ENCODE results near the gene AHDC1.

AHDC1 gene

GRCh38 chr1:27596261-27596660, 7.7 kb downstream of the AHDC1 start:
- Histone ChIP-seq H3K36me3 (ENCODE audit: insufficient read depth, low read length) (no peaks in the 10 kb centered on the region), H3K27me3 (ENCODE audit: insufficient read depth, low read length) (no peaks in the 10 kb centered on the region), H3K79me2 (ENCODE audit: control insufficient read depth, insufficient read depth, low read length, unreplicated experiment) (peaks cover 97% of the 10 kb centered on the region), H3K4me1 (ENCODE audit: control insufficient read depth, insufficient read depth, low read length, unreplicated experiment) (peaks cover 71% of the 10 kb centered on the region), H3K27ac (ENCODE audit: low read depth, low read length) (no peak overlapping the region), H2AFZ (ENCODE audit: low read length, unreplicated experiment) (no peak overlapping the region), H3K4me3 (ENCODE audit: low read depth, low read length) (no peak overlapping the region)

- Histone ChIP-seq H3K4me1 (ENCODE audit: control insufficient read depth, insufficient read depth, low read length, unreplicated experiment) (peaks cover 71% of the 10 kb centered on the region), H3K79me2 (ENCODE audit: control insufficient read depth, insufficient read depth, low read length, unreplicated experiment) (peaks cover 94% of the 10 kb centered on the region), H3K27ac (ENCODE audit: low read depth, low read length) (no peak overlapping the region), H3K36me3 (ENCODE audit: insufficient read depth, low read length) (no peaks in the 10 kb centered on the region), H3K27me3 (ENCODE audit: insufficient read depth, low read length) (no peaks in the 10 kb centered on the region), H3K4me3 (ENCODE audit: low read depth, low read length) (no peak overlapping the region), H2AFZ (ENCODE audit: low read length, unreplicated experiment) (no peak overlapping the region)
These were observed 8.3 kb downstream of the AHDC1 start for GRCh38 chr1:27595597-27595996.

GRCh38 chr1:27594564-27595510, 9.1 kb downstream of the AHDC1 start:
- Histone ChIP-seq H3K4me1 (ENCODE audit: control insufficient read depth, insufficient read depth, low read length, unreplicated experiment) (peaks cover 70% of the 10 kb centered on the region), H3K36me3 (ENCODE audit: insufficient read depth, low read length) (no peaks in the 10 kb centered on the region), H3K27ac (ENCODE audit: low read depth, low read length) (no peak overlapping the region), H3K79me2 (ENCODE audit: control insufficient read depth, insufficient read depth, low read length, unreplicated experiment) (peaks cover 90% of the 10 kb centered on the region), H3K27me3 (ENCODE audit: insufficient read depth, low read length) (no peaks in the 10 kb centered on the region), H3K4me3 (ENCODE audit: low read depth, low read length) (no peak overlapping the region), H2AFZ (ENCODE audit: low read length, unreplicated experiment) (no peak overlapping the region)

GRCh38 chr1:27593678-27594563, 10.0 kb downstream of the AHDC1 start:
- H3K36me3 ChIP-seq (ENCODE audit: insufficient read depth, low read length), result no peaks in the 10 kb centered on the region
- H2AFZ ChIP-seq (ENCODE audit: low read length, unreplicated experiment), result no peak overlapping the region
- H3K4me1 ChIP-seq (ENCODE audit: control insufficient read depth, insufficient read depth, low read length, unreplicated experiment), result peaks cover 70% of the 10 kb centered on the region
- no peak overlapping the region for H3K27ac ChIP-seq (ENCODE audit: low read depth, low read length)
- peaks cover 87% of the 10 kb centered on the region for H3K79me2 ChIP-seq (ENCODE audit: control insufficient read depth, insufficient read depth, low read length, unreplicated experiment)
- no peak overlapping the region for H3K4me3 ChIP-seq (ENCODE audit: low read depth, low read length)
- no peaks in the 10 kb centered on the region for H3K27me3 ChIP-seq (ENCODE audit: insufficient read depth, low read length)

GRCh38 chr1:27592931-27593677, 10.8 kb downstream of the AHDC1 start:
- no peak overlapping the region for H2AFZ ChIP-seq (ENCODE audit: low read length, unreplicated experiment)
- peaks cover 87% of the 10 kb centered on the region for H3K79me2 ChIP-seq (ENCODE audit: control insufficient read depth, insufficient read depth, low read length, unreplicated experiment)
- H3K36me3 ChIP-seq (ENCODE audit: insufficient read depth, low read length), result no peaks in the 10 kb centered on the region
- H3K27ac ChIP-seq (ENCODE audit: low read depth, low read length), result no peak overlapping the region
- H3K27me3 ChIP-seq (ENCODE audit: insufficient read depth, low read length), result no peaks in the 10 kb centered on the region
- H3K4me3 ChIP-seq (ENCODE audit: low read depth, low read length), result no peak overlapping the region
- peaks cover 69% of the 10 kb centered on the region for H3K4me1 ChIP-seq (ENCODE audit: control insufficient read depth, insufficient read depth, low read length, unreplicated experiment)

- Histone ChIP-seq H3K4me3 (ENCODE audit: low read depth, low read length) (no peak overlapping the region), H3K27me3 (ENCODE audit: insufficient read depth, low read length) (no peaks in the 10 kb centered on the region), H2AFZ (ENCODE audit: low read length, unreplicated experiment) (no peak overlapping the region), H3K36me3 (ENCODE audit: insufficient read depth, low read length) (no peaks in the 10 kb centered on the region), H3K27ac (ENCODE audit: low read depth, low read length) (no peak overlapping the region), H3K79me2 (ENCODE audit: control insufficient read depth, insufficient read depth, low read length, unreplicated experiment) (peaks cover 86% of the 10 kb centered on the region), H3K4me1 (ENCODE audit: control insufficient read depth, insufficient read depth, low read length, unreplicated experiment) (peaks cover 65% of the 10 kb centered on the region)
These were observed 11.6 kb downstream of the AHDC1 start for GRCh38 chr1:27592232-27592930.

GRCh38 chr1:27591622-27592021, 12.3 kb downstream of the AHDC1 start:
- Histone ChIP-seq H3K27ac (ENCODE audit: low read depth, low read length) (peak overlapping the region; percentile 6; the same call in 1 of the 2 replicates), H3K4me1 (ENCODE audit: control insufficient read depth, insufficient read depth, low read length, unreplicated experiment) (peaks cover 63% of the 10 kb centered on the region), H3K27me3 (ENCODE audit: insufficient read depth, low read length) (no peaks in the 10 kb centered on the region), H3K36me3 (ENCODE audit: insufficient read depth, low read length) (no peaks in the 10 kb centered on the region), H3K79me2 (ENCODE audit: control insufficient read depth, insufficient read depth, low read length, unreplicated experiment) (peaks cover 86% of the 10 kb centered on the region), H2AFZ (ENCODE audit: low read length, unreplicated experiment) (no peak overlapping the region), H3K4me3 (ENCODE audit: low read depth, low read length) (no peak overlapping the region)

- Histone ChIP-seq H3K36me3 (ENCODE audit: insufficient read depth, low read length) (no peaks in the 10 kb centered on the region), H3K4me3 (ENCODE audit: low read depth, low read length) (no peak overlapping the region), H3K79me2 (ENCODE audit: control insufficient read depth, insufficient read depth, low read length, unreplicated experiment) (peaks cover 86% of the 10 kb centered on the region), H3K27me3 (ENCODE audit: insufficient read depth, low read length) (no peaks in the 10 kb centered on the region), H3K27ac (ENCODE audit: low read depth, low read length) (peak overlapping the region; percentile 6; the same call in 1 of the 2 replicates), H3K4me1 (ENCODE audit: control insufficient read depth, insufficient read depth, low read length, unreplicated experiment) (peaks cover 57% of the 10 kb centered on the region), H2AFZ (ENCODE audit: low read length, unreplicated experiment) (no peak overlapping the region)
These were observed 12.9 kb downstream of the AHDC1 start for GRCh38 chr1:27590917-27591508.

GRCh38 chr1:27589841-27590426, 14.0 kb downstream of the AHDC1 start:
- peak overlapping the region; percentile 37; the same call in 1 of the 2 replicates for H3K27ac ChIP-seq (ENCODE audit: low read depth, low read length)
- no peaks in the 10 kb centered on the region for H3K27me3 ChIP-seq (ENCODE audit: insufficient read depth, low read length)
- H3K36me3 ChIP-seq (ENCODE audit: insufficient read depth, low read length), result no peaks in the 10 kb centered on the region
- peaks cover 81% of the 10 kb centered on the region for H3K79me2 ChIP-seq (ENCODE audit: control insufficient read depth, insufficient read depth, low read length, unreplicated experiment)
- no peak overlapping the region for H3K4me3 ChIP-seq (ENCODE audit: low read depth, low read length)
- peaks cover 46% of the 10 kb centered on the region for H3K4me1 ChIP-seq (ENCODE audit: control insufficient read depth, insufficient read depth, low read length, unreplicated experiment)
- H2AFZ ChIP-seq (ENCODE audit: low read length, unreplicated experiment), result no peak overlapping the region

Measured in ACC112 (cell line).